GM18499 (cell line): Measurements from ENCODE around the gene TAS1R2.
"Not testable (repeated sequence)": the region's sequence is repeated elsewhere in the genome, so short reads cannot be mapped to it uniquely, and the experiment has no call there.

ENCODE experiments used
- ATAC-seq: cut with Tn5 transposase; IDR thresholded peaks from one replicate; pipeline ENCODE4 v1.9.1; 2021; ENCODE audit warnings: moderate number of reproducible peaks; ENCODE audit not compliant: insufficient read depth, unreplicated experiment

The TAS1R2 gene

GRCh38 chr1:18870957-18871356 is 11.5 kb upstream of the TAS1R2 start:
- no peak for ATAC-seq

GRCh38 chr1:18870595-18870865 is 11.1 kb upstream of the TAS1R2 start:
- not testable (repeated sequence) for ATAC-seq

DNA sequence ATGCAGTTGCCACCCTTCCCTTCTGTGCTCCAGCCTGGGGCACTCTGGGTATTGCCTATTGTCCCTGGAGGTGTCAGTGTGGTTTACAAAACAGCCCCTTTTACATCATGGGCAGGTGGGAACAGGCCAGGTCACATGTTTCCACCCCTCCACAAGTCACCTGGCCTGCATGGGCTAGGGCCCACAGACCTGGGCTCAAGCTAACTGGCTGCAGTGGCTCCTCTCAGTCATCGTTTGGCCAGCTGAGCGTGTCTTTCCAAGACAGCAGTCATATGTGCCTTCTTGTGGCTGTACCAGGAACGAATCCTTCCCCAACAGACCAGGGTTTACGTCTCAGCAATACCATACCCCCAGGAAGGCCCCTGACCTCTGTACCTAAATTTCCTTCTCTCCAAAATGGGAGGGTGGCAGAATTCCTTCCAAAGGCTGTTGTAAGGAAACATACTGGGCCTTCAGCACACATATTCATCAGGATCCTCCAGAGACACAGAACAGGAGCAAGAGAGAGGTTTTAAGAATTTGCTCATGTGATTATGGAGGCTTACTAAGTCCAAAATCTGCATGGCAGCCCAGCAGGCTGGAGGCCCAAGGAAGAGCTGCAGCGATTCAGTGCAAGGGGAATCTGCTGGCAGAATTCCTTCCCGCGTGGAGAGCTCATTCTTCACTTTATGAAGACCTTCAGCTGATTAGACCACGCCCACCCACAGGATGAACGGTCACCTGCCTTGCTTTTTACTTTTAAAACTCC is 10.6 kb upstream of the TAS1R2 start:
- no peak for ATAC-seq

DNA sequence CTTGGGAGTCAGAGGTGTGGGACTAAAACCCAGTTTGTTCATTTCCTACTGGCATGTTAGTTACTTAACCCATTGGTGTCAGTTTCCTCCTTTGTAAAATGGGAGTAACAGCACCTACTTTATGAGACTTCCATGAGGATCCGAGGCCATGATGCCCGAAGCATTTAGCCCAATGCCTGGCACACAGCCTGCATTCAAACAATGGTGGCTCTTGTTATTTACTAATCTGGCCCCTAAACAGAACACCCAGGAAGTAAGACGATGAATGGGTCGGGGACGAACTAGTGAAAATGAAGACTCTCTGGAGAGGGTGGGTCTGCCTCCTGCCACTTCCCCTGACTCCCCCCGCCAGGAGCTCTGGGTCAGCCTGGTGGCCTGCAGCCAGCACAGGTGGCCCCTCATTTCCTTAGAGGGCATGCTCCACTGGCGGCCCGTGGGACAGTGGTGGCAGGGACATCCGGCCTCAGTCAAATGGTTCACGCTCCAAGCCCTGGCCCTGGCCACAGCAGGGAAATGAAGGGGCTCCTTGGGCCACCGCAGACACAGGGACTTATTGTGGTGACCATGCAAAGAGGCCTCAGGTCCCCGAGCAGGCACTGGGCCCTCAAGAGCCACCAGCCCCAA is 9.5 kb upstream of the TAS1R2 start:
- ATAC-seq = no peak

DNA sequence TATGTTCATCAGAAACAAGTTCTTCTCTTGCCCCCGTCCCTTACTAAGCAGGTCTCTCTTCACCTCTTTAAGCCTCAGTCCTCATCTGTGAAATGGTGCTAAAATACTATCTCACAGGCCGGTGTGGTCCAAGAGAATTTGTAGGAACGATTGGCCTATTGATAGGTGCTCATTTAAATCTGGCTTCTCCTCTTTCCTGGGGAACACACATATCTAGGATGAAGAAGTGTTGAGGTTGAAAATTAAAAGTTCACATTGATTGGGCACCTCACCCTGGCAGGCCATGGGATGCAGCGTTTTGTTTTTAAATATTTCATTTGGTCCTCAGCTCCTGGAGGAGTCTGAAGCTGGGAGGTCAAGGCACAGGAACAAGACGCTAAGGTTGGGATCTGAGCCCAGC is 8.9 kb upstream of the TAS1R2 start:
- ATAC-seq = no peak

- ATAC-seq = no peak
These were observed 7.4 kb upstream of the TAS1R2 start for GRCh38 chr1:18866846-18867245.

DNA sequence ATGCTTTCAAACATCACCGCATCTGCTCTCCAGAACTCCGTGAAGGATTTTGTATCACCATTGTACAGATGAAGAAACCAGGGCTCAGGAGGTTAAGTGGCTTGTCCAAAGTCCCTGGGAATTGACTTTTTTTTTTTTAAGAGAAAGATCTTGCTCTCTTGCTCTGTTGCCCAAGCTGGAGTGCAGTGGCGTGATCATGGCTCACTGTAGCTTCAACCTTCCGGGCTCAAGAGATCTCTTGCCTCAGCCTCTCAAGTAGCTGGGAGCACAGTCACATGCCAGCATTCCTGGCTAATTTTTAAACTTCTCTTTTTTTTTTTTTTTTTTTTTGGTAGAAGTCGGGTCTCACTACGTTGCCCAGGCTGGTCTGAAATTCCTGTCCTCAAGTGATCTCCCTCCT is 6.9 kb upstream of the TAS1R2 start:
- ATAC-seq = no peak

GRCh38 chr1:18865176-18865575 is 5.7 kb upstream of the TAS1R2 start:
- ATAC-seq = no peak

- ATAC-seq = no peak
These were observed 2.1 kb upstream of the TAS1R2 start for GRCh38 chr1:18861590-18861989.

DNA sequence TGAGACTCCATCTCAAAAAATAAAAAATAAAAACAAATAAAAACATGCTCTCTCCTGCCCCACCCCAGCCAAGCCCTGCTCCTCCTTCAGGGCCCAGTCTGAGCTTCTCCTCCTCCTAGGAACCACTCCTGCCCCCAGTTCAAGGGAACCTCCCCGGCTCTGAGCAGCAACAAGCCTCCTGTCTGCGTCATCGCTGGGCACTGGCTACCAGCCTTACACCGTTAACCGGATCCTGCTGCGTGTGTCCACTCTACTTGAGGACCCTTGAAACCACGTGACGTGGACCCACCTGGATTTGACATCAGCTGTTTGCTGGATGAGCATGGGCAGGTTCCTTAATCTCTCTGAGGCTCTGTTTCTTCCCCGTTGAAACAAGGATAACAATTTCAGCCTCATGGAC is 1.6 kb upstream of the TAS1R2 start:
- no peak for ATAC-seq

- ATAC-seq = no peak
These were observed 1.3 kb downstream of the TAS1R2 start for GRCh38 chr1:18858070-18858688.

DNA sequence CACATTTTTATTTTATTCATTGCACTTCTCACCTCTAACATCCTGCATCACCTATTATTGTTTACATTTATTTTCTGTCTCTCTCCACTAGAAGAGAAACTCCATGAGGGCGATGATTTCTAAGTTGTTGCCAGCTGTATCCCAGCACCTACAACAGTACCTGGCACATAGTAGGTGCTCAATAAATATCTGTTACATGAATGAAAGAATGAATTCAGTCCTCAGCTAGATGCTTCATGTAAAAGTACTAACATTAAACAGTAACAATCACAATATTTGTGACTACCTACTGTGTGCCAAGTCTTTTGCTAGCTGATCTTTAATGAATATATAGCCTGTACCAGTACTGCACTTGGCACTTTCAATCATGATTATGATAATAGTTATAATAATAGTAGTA is 3.0 kb downstream of the TAS1R2 start:
- ATAC-seq = no peak

- no peak for ATAC-seq
These were observed 3.9 kb downstream of the TAS1R2 start for GRCh38 chr1:18855573-18855972.

DNA sequence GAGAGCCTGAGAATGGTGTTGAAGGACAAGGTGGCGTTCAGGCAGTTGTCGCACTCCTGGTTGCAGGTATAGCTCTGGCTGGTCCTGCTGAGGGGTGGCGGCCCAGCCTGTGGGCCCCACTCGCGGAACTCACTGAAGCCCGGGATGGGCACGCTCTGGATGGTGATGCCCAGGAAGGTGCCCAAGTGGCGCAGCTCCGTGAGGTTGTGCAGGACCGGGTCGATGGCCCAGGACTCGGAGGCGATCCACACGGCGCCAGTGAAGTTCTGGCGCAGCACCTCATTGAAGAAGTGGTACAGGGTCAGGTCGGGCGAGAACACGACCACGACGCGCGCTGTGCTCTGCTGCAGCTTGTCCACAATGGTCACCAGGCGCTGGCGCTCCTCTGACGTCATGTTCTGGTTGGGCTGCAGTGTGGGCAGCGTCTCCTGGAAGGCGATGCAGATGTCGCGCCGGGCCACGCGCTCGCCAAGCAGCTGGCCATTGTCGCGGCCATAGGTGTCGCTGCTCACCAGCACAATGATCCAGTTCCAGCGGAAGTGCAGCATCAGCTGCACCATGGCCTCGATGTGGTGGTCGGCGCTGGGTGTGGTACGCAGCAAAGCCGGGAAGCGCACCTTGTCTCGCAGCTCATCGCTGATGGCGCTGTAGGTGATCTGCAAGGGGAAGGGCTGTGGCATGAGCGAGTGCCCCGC is 5.0 kb downstream of the TAS1R2 start:
- no peak for ATAC-seq

- no peak for ATAC-seq
These were observed 7.0 kb downstream of the TAS1R2 start for GRCh38 chr1:18852501-18852900.

DNA sequence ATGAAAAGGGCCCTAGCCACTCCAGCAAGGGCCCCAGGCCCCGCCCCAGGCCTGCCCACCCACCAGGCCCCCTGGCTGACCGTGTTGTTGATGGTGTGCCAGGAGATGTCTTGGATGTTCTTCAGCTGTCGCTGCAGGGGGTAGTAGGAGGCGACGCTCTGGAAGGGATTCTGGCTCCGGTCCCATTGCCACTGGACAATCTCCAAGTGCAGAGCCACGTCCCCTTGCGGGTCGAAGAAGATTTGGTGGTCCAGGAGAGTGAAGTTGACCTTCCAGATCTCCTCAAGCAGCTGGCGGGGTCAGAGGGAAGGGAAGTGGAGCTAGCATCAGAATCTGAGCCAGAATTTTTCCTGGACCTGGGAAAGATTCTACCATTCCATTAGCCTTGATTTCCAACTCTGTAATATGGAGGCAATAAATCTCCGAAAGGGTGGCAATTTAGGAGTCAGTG is 10.2 kb downstream of the TAS1R2 start:
- no peak for ATAC-seq

- not testable (repeated sequence) for ATAC-seq
These were observed 11.7 kb downstream of the TAS1R2 start for GRCh38 chr1:18847723-18848122.

DNA sequence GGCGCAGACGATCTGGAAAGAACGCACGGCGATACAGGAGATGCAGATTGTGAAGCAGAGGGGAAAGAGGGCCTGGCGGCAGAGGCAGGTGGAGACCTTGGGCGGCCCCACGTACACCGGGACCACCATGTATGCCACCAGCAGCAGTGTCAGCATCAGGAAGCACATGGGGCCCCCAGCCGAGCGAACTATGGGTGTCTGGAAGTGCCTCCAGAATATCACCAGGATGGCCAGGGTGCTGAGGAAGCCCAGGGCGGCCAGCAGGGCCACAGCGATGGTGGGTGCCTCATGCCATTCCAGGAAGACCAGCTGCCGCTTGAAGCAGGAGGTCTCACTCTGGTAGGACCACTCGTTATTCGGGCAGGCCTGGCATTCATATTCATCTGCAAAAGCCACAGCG is 19.3 kb downstream of the TAS1R2 start:
- ATAC-seq = no peak

GRCh38 chr1:18836654-18837053 is 22.8 kb downstream of the TAS1R2 start:
- ATAC-seq = no peak

DNA sequence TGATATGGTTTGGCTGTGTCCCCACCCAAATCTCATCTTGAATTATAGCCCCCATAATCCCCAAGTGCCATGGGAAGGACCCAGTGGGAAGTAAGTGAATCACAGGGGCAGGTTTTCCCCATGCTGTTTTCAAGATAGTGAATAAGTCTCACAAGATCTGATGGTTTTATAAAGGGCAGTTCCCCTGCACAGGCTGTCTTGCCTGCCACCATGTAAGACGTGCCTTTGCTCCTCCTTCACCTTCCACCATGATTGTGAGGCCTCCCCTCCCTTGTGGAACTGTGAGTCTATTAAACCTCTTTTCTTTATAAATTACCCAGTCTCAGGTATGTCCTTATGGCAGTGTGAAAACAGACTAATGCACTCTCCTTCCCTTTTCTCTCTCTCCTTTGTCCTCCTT is 27.1 kb downstream of the TAS1R2 start:
- ATAC-seq = not testable (repeated sequence)

DNA sequence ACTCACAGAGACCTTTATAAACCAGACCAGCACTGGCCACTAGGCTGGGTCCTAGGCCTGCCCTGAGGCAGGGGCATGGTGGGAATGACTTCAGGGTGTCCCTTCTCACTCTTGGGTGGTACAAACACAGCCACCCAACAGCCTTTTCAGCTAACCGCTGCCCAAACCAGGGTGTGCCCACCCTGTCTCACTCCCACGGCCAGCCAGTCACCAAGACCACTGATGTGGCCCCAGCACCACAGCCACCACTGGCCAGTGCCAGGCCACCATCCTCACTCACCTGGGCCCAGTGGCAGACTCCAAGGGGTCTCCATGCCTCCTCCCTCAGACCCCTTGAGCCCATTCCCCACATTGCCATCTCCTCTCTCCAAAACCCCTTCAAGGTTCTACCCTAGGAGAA is 27.8 kb downstream of the TAS1R2 start:
- ATAC-seq = no peak
